Measurements from ENCODE around the gene ITGB3BP. TPM values are rescaled to one million over a fixed set of nuclear protein-coding genes. Genes with fewer than 3 reads are reported as not detected.
"Not testable (repeated sequence)": the region's sequence is repeated elsewhere in the genome, so short reads cannot be mapped to it uniquely, and the experiment has no call there.

Gene ITGB3BP
- total RNA-seq, 4 donors from 2014 or later, result 7.0 to 11.7 (median 8.9) TPM

DNA sequence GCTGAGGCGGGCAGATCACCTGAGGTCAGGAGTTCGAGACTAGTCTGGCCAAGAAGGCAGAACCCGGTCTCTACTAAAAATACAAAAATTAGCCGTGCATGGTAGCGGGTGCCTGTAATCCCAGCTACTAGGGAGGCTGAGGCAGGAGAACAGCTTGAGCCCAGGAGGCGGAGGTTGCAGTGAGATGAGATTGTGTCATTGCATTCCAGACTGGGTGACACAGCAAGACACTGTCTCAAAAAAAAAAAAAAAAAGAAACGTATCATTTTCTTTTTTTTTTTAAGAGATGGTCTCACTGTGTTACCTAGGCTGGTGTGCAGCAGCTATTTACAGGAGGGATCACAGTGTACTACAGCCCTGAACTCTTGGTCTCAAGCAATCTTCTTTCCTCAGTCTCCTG lies 47.3 kb downstream of the ITGB3BP start:
- DNase-seq (ENCODE audit: low spot score in 2 of 2), result no peak
- intact Hi-C loops (cut with DNase I; ENCODE audit: low total_unique reads), result no loop called here
- no peak overlapping the region for H3K4me3 ChIP-seq (ENCODE audit: low read depth, poor library complexity, severe bottlenecking)
- no peak for TF ChIP-seq POLR2A (IDR thresholded peaks at IDR 0.05)
- TF ChIP-seq, protein P1, sequence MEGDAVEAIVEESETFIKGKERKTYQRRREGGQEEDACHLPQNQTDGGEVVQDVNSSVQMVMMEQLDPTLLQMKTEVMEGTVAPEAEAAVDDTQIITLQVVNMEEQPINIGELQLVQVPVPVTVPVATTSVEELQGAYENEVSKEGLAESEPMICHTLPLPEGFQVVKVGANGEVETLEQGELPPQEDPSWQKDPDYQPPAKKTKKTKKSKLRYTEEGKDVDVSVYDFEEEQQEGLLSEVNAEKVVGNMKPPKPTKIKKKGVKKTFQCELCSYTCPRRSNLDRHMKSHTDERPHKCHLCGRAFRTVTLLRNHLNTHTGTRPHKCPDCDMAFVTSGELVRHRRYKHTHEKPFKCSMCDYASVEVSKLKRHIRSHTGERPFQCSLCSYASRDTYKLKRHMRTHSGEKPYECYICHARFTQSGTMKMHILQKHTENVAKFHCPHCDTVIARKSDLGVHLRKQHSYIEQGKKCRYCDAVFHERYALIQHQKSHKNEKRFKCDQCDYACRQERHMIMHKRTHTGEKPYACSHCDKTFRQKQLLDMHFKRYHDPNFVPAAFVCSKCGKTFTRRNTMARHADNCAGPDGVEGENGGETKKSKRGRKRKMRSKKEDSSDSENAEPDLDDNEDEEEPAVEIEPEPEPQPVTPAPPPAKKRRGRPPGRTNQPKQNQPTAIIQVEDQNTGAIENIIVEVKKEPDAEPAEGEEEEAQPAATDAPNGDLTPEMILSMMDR (IDR thresholded peaks at IDR 0.05), result no peak
- 86 to 93% methylated on average over 7 of the region's 7 CpGs for WGBS, 2 donors

- H3K4me3 ChIP-seq (ENCODE audit: low read depth, poor library complexity, severe bottlenecking); intact Hi-C loops (cut with DNase I; ENCODE audit: low total_unique reads); DNase-seq (ENCODE audit: low spot score in 2 of 2): not testable (repeated sequence)
- whole genome bisulfite sequencing, 2 donors, result 96 to 99% methylated on average over 5 of the region's 5 CpGs
Observed at GRCh38 chr1:63468683-63469082, 54.3 kb downstream of the ITGB3BP start.

GRCh38 chr1:63466759-63467158 lies 56.3 kb downstream of the ITGB3BP start:
- no peak for TF ChIP-seq POLR2A (IDR thresholded peaks at IDR 0.05)
- TF ChIP-seq, protein P1 (IDR thresholded peaks at IDR 0.05), result no peak
- DNase-seq (ENCODE audit: low spot score in 2 of 2), result no peak
- 88 to 100% methylated on average over 3 of the region's 3 CpGs for WGBS, 2 donors
- intact Hi-C loops (cut with DNase I; ENCODE audit: low total_unique reads), result no loop called here
- H3K4me3 ChIP-seq (ENCODE audit: low read depth, poor library complexity, severe bottlenecking), result no peak overlapping the region

DNA sequence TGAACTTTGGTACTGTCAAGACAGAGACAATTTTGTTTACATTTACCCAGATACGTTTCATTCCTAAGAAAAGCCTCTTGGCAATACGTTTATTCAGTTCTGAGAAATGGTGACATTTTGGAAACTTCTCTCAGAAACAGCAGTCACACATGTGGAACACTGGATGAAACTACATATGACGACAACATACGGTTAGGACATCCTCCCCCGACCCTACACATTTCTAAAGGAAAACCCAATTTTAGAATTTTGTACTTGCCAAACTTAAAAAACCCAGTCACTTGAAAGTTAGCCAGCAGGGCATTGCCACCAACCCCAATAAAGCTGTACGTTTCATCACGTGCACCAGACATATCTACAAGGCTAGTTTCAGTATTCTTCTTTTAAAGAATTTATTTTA lies 56.8 kb downstream of the ITGB3BP start:
- DNase-seq (ENCODE audit: low spot score in 2 of 2), result no peak
- intact Hi-C loops (cut with DNase I; ENCODE audit: low total_unique reads), result no loop called here
- 78 to 84% methylated on average over 7 of the region's 7 CpGs for WGBS, 2 donors
- no peak overlapping the region for H3K4me3 ChIP-seq (ENCODE audit: low read depth, poor library complexity, severe bottlenecking)
- TF ChIP-seq, protein P1 (IDR thresholded peaks at IDR 0.05), result no peak
- TF ChIP-seq POLR2A (IDR thresholded peaks at IDR 0.05), result no peak

GRCh38 chr1:63463248-63463647 lies 59.8 kb downstream of the ITGB3BP start:
- intact Hi-C loops (cut with DNase I; ENCODE audit: low total_unique reads), result no loop called here
- TF ChIP-seq, protein P1 (IDR thresholded peaks at IDR 0.05), result no peak
- TF ChIP-seq POLR2A (IDR thresholded peaks at IDR 0.05), result no peak
- WGBS, 2 donors, result 79 to 81% methylated on average over 3 of the region's 3 CpGs
- no peak for DNase-seq (ENCODE audit: low spot score in 2 of 2)
- H3K4me3 ChIP-seq (ENCODE audit: low read depth, poor library complexity, severe bottlenecking), result no peak overlapping the region

- no peak for DNase-seq (ENCODE audit: low spot score in 2 of 2)
- intact Hi-C loops (cut with DNase I; ENCODE audit: low total_unique reads), result no loop called here
- TF ChIP-seq, protein P1 (IDR thresholded peaks at IDR 0.05), result no peak
- H3K4me3 ChIP-seq (ENCODE audit: low read depth, poor library complexity, severe bottlenecking), result no peak overlapping the region
- WGBS, 2 donors, result 97 to 100% methylated on average over 1 of the region's 1 CpG
Observed at GRCh38 chr1:63461661-63462230, 61.3 kb downstream of the ITGB3BP start.
